A549 (cell line): ENCODE results near the gene ANO2. TPM values are rescaled to one million over a fixed set of nuclear protein-coding genes. Genes with fewer than 3 reads are reported as not detected.

ENCODE experiments used
- ATAC-seq, 2 experiments: fragments of 200-7000 bp in 1 of 2; fragments of >200 bp in 1 of 2; cut with Nextera tagmentation in 1 of 2; cut with Tn5 transposase in 1 of 2; 3 replicates each; pipeline versions ENCODE4 v1.8.0 to v1.9.1; 2018 to 2020; ENCODE audit warnings: mild to moderate bottlenecking in 1 of 2, moderate library complexity in 1 of 2
- CTCF ChIA-PET: fragments of 300-600 bp; sonication (Branson Sonifier 250); formaldehyde crosslinking; extraction: SDS; loops from one replicate; lab custom pipeline; 2021; ENCODE audit warnings: antibody characterized with exemption, inconsistent platforms; lab: Yijun Ruan, JAX
- POLR2A ChIA-PET: fragments of 350-600 bp; formaldehyde crosslinking; extraction: SDS; loops from one replicate; lab custom pipeline; 2021; ENCODE audit warnings: antibody characterized with exemption, inconsistent platforms; lab: Yijun Ruan, JAX
- DNase-seq, 2 experiments: peaks; one replicate each; pipeline versions ENCODE4 v3.0.0 to v3.0.0-alpha.2; 2011 to 2016; ENCODE audit warnings: low read depth in 1 of 2, low spot score in 1 of 2
- FAIRE-seq: peaks from 2 replicates; lab custom pipeline; 2011; peaks lifted over from hg19 to GRCh38; lab: Jason Lieb, UNC
- H3K27ac ChIP-seq, 2 experiments: fragments of >200 bp; sonication (Bioruptor Twin); formaldehyde crosslinking; 3 replicates each; pipeline ENCODE4 v1.5.1; 2016 to 2017
- H3K4me1 ChIP-seq: fragments of >200 bp; sonication (Bioruptor Twin); formaldehyde crosslinking; 3 replicates; pipeline ENCODE4 v1.6.1; 2016
- H3K4me2 ChIP-seq: fragments of >200 bp; sonication (Bioruptor Twin); formaldehyde crosslinking; 3 replicates; pipeline ENCODE4 v1.6.1; 2016
- H3K4me3 ChIP-seq: fragments of >200 bp; sonication (Bioruptor Twin); formaldehyde crosslinking; 3 replicates; pipeline ENCODE4 v1.5.1; 2016
- H3K9me3 ChIP-seq: fragments of >200 bp; sonication (Bioruptor Twin); formaldehyde crosslinking; 3 replicates; pipeline ENCODE4 v1.6.1; 2016
- ATOH8 ChIP-seq: fragments of 250-450 bp; sonication (Bioruptor Pico); IDR thresholded peaks from 2 replicates; pipeline ENCODE4 v1.5.0; 2020; ENCODE audit warnings: low read depth, mild to moderate bottlenecking, moderate library complexity
- CBX2 ChIP-seq: fragments of 200-600 bp; sonication (generic); IDR thresholded peaks from 2 replicates; pipeline ENCODE4 v1.6.1; 2016; ENCODE audit warnings: low read depth, mild to moderate bottlenecking, borderline replicate concordance
- CBX8 ChIP-seq: fragments of 200-600 bp; sonication (generic); IDR thresholded peaks from 2 replicates; pipeline ENCODE4 v1.6.1; 2016
- CEBPB ChIP-seq, 2 experiments: fragments of >200 bp in 1 of 2; sonication (Bioruptor Twin) in 1 of 2; formaldehyde crosslinking in 1 of 2; IDR thresholded peaks; 2 replicates each; pipeline ENCODE4 v1.6.1; 2012 to 2016
- EHMT2 ChIP-seq: fragments of 200-600 bp; sonication (generic); IDR thresholded peaks from 2 replicates; pipeline ENCODE4 v1.6.1; 2016; ENCODE audit warnings: antibody characterized with exemption, low read depth, mild to moderate bottlenecking, moderate library complexity
- ELK1 ChIP-seq: fragments of 150-350 bp; IDR thresholded peaks from 2 replicates; pipeline ENCODE4 v1.6.1; 2014; ENCODE audit warnings: low read depth, mild to moderate bottlenecking, low read length
- FOXS1 ChIP-seq: fragments of 250-450 bp; sonication (Bioruptor Pico); IDR thresholded peaks from 2 replicates; pipeline ENCODE4 v1.5.0; 2020; ENCODE audit warnings: mild to moderate bottlenecking, moderate library complexity
- GATA3 ChIP-seq: IDR thresholded peaks from 2 replicates; pipeline ENCODE4 v1.6.1; 2012; ENCODE audit warnings: borderline replicate concordance
- HDAC2 ChIP-seq: fragments of 200-600 bp; sonication (generic); IDR thresholded peaks from 2 replicates; pipeline ENCODE4 v1.6.1; 2016
- HES2 ChIP-seq: fragments of >200 bp; sonication (Bioruptor Twin); formaldehyde crosslinking; IDR thresholded peaks from 2 replicates; pipeline ENCODE4 v1.6.1; 2016
- HEYL ChIP-seq: fragments of 250-450 bp; sonication (Bioruptor Pico); IDR thresholded peaks from 2 replicates; pipeline ENCODE4 v1.8.0; 2021; ENCODE audit warnings: mild to moderate bottlenecking, moderate library complexity
- KDM1A ChIP-seq: fragments of 200-600 bp; sonication (generic); IDR thresholded peaks from 2 replicates; pipeline ENCODE4 v1.6.1; 2016; ENCODE audit warnings: low read depth, mild to moderate bottlenecking
- MAZ ChIP-seq: fragments of 150-350 bp; IDR thresholded peaks from 2 replicates; pipeline ENCODE4 v1.6.1; 2014; ENCODE audit warnings: antibody characterized with exemption, low read depth, low read length, borderline replicate concordance
- PHF8 ChIP-seq: fragments of 200-600 bp; sonication (generic); IDR thresholded peaks from 2 replicates; pipeline ENCODE4 v1.6.1; 2016; ENCODE audit warnings: low read depth, mild to moderate bottlenecking, antibody characterized with exemption, moderate library complexity, borderline replicate concordance
- POLR2AphosphoS2 ChIP-seq: conservative IDR thresholded peaks from 2 replicates; pipeline ENCODE4 v1.6.1; 2012; ENCODE audit warnings: low read length, improper control_type of control experiment, inconsistent platforms
- RAD21 ChIP-seq, 2 experiments: fragments of >200 bp in 1 of 2; sonication (Bioruptor Twin) in 1 of 2; formaldehyde crosslinking in 1 of 2; IDR thresholded peaks in 1 of 2; conservative IDR thresholded peaks in 1 of 2; 2 replicates in 1 of 2; 3 replicates in 1 of 2; pipeline ENCODE4 v1.6.1; 2012 to 2018; ENCODE audit warnings: inconsistent platforms in 1 of 2
- RARB ChIP-seq: fragments of 250-450 bp; sonication (Bioruptor Pico); IDR thresholded peaks from 2 replicates; pipeline ENCODE4 v1.8.0; 2021; ENCODE audit warnings: mild to moderate bottlenecking, moderate library complexity
- RCOR1 ChIP-seq: fragments of 150-350 bp; IDR thresholded peaks from 2 replicates; pipeline ENCODE4 v1.6.1; 2014; ENCODE audit warnings: antibody characterized with exemption, low read length, low read depth
- REST ChIP-seq: fragments of 200-600 bp; sonication (generic); IDR thresholded peaks from 2 replicates; pipeline ENCODE4 v1.6.1; 2016; ENCODE audit warnings: antibody characterized with exemption, mild to moderate bottlenecking, moderate library complexity
- RFX5 ChIP-seq: fragments of 450-650 bp; IDR thresholded peaks from 2 replicates; pipeline ENCODE4 v1.7.1; 2014; ENCODE audit warnings: antibody characterized with exemption, mild to moderate bottlenecking, moderate library complexity
- TFCP2L1 ChIP-seq: fragments of 250-450 bp; sonication (Bioruptor Pico); IDR thresholded peaks from 2 replicates; pipeline ENCODE4 v1.5.0; 2021; ENCODE audit warnings: mild to moderate bottlenecking
- TP53 ChIP-seq: fragments of 250-450 bp; sonication (Bioruptor Pico); IDR thresholded peaks from 2 replicates; pipeline ENCODE4 v1.5.0; 2021; ENCODE audit warnings: mild to moderate bottlenecking, moderate library complexity
- ZC3H11A ChIP-seq: fragments of 450-650 bp; IDR thresholded peaks from 2 replicates; pipeline ENCODE4 v1.6.1; 2014; ENCODE audit warnings: antibody characterized with exemption, mild to moderate bottlenecking
- ZFP36 ChIP-seq: fragments of 450-650 bp; IDR thresholded peaks from 2 replicates; pipeline ENCODE4 v1.6.1; 2014; ENCODE audit warnings: borderline replicate concordance; ENCODE audit not compliant: partially characterized antibody
- ZSCAN20 ChIP-seq: fragments of 250-450 bp; sonication (Bioruptor Pico); IDR thresholded peaks from 2 replicates; pipeline ENCODE4 v1.8.0; 2022; ENCODE audit warnings: mild to moderate bottlenecking, moderate library complexity
- WGBS: methylation state at CpG from one replicate; pipeline ENCODE4 v1.1.6; 2017; ENCODE audit errors: missing lambda C conversion rate; 5-methylcytosine and 5-hydroxymethylcytosine counted together
- polyA plus RNA-seq, 4 experiments: library from polyadenylated mRNA; depleted of rRNA in 3 of 4; stranded (reverse); fragments of >200 nt; fragmentation: RNase III in 1 of 4; extraction: RNeasy Plus Mini Kit Qiagen cat#74134 plus additional on column Dnase treatment in 1 of 4; gene quantifications; 2 replicates in 3 of 4; 3 replicates in 1 of 4; pipeline ENCODE4 v1.2.3, GENCODE V29; 2011 to 2017
- TF ChIP-seq, protein P1 (sequence below): IDR thresholded peaks from 2 replicates; pipeline ENCODE4 v1.6.1; 2012; ENCODE audit warnings: low read depth, borderline replicate concordance

Gene ANO2
- polyA plus RNA-seq, 2 of the 4 experiments (the other 2 are of a cell fraction), result not detected

DNA sequence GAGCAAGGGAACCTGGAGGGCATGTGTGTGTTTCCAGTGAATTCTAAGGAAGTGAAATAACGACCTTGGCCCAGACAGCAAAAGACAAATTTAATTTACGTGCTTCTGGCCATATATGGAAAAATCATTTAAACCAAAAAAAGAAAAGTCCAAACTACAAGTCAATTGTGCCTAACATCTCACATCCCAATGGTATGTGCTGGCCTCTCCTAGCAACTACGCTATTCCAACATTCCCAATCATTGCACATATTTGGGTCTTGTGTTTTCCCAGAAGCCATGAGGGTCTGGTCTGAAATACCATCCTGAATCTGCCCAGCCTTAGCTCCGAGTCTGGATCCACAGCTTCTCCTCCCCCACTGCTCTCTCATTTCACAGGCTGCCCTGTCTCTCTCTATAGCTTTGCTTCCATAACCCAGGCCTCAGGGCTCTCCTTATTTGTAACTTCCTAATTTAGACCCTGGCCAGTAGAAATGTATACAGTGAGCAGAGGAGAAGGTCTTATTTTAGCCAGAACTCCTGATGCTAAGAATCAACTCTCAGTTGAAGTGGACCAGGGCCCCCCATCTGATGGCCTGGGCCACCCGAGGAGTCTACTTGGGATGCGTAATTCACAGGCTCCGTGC is 224.6 kb downstream of the ANO2 start:
- no peaks in the 10 kb centered on the region for H3K4me1 ChIP-seq
- CTCF ChIA-PET, result interaction anchor here (0.8 kb wide), 1 partner anchor 16 kb away, joined by 3 read pairs; no protein-coding TSS in a partner anchor
- POLR2A ChIA-PET, result no interaction called here
- no peak overlapping the region for H3K4me3 ChIP-seq
- H3K27ac ChIP-seq, result no peak overlapping the region
- no peak for TF ChIP-seq HES2
- no peak for TF ChIP-seq MAZ
- TF ChIP-seq RAD21 (conservative IDR thresholded peaks at IDR 0.05 in 1 of 2, IDR thresholded peaks at IDR 0.05 in 1 of 2), result no peak
- no peak for TF ChIP-seq CBX8
- TF ChIP-seq RARB, result no peak
- no peak for TF ChIP-seq RCOR1
- no peak for TF ChIP-seq HEYL
- TF ChIP-seq ZC3H11A, result no peak
- no peak for TF ChIP-seq EHMT2
- TF ChIP-seq RFX5, result no peak
- TF ChIP-seq PHF8, result no peak
- no peak for TF ChIP-seq HDAC2
- no peak for TF ChIP-seq TFCP2L1 (CRISPR knock-in tag)
- no peak for TF ChIP-seq CBX2
- no peak for TF ChIP-seq REST
- H3K9me3 ChIP-seq, result no peaks in the 10 kb centered on the region
- no peak for DNase-seq
- H3K4me2 ChIP-seq, result no peak overlapping the region
- ATAC-seq, result no peak
- no peak for FAIRE-seq
- WGBS, result 25% methylated on average over 7 of the region's 7 CpGs

- no peak overlapping the region for H3K4me2 ChIP-seq
- no peak for TF ChIP-seq TP53
- TF ChIP-seq ZSCAN20 (CRISPR knock-in tag), result no peak
- TF ChIP-seq KDM1A, result no peak
- TF ChIP-seq FOXS1 (CRISPR knock-in tag), result no peak
- no peak for TF ChIP-seq RCOR1
- TF ChIP-seq EHMT2, result no peak
- TF ChIP-seq ZFP36, result no peak
- no peak for ATAC-seq
- H3K9me3 ChIP-seq, result no peaks in the 10 kb centered on the region
- H3K4me3 ChIP-seq, result no peak overlapping the region
- ChIA-PET CTCF (interaction anchor here (0.8 kb wide), 1 partner anchor 608 kb away, joined by 3 read pairs; no protein-coding TSS in a partner anchor), POLR2A (no interaction called here)
- no peak overlapping the region for H3K27ac ChIP-seq
- no peak for FAIRE-seq
- H3K4me1 ChIP-seq, result no peaks in the 10 kb centered on the region
- 3% methylated on average over 6 of the region's 6 CpGs for WGBS
- DNase-seq, result no peak
These were observed 226.4 kb downstream of the ANO2 start for GRCh38 chr12:5718680-5719079.

DNA sequence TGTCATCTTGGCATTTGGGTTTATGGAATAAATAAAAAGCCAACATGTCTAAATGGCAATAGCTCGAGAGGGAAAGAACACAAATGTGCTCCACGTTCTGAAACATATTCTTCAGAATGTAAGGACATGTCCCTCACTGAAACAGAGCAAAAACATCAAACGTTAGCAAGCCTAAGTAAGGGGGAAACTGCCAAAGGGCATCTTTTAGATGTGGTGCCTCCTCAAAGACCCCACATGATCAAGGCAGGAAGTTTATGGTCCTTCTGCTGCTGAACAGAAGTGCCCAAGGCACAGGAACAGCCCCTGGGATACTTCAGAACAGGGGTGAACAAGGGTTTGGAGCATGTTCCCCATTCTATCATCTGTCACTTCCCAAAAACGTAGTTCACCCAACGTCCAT is 227.0 kb downstream of the ANO2 start:
- DNase-seq (no peak), FAIRE-seq (no peak), ATAC-seq (no peak)
- WGBS, result 2% methylated on average over 5 of the region's 5 CpGs
- H3K4me1 ChIP-seq, result no peaks in the 10 kb centered on the region
- POLR2A ChIA-PET, result no interaction called here
- no peak overlapping the region for H3K27ac ChIP-seq
- H3K4me3 ChIP-seq, result no peak overlapping the region
- no peaks in the 10 kb centered on the region for H3K9me3 ChIP-seq
- H3K4me2 ChIP-seq, result no peak overlapping the region
- CTCF ChIA-PET, result no interaction called here
- TF ChIP-seq ELK1 (no peak), GATA3 (no peak), RCOR1 (no peak), ATOH8 (CRISPR knock-in tag) (no peak), POLR2AphosphoS2 (no peak), ZC3H11A (no peak), CEBPB (IDR thresholded peaks at IDR 0.05) (no peak)
- TF ChIP-seq, protein P1, sequence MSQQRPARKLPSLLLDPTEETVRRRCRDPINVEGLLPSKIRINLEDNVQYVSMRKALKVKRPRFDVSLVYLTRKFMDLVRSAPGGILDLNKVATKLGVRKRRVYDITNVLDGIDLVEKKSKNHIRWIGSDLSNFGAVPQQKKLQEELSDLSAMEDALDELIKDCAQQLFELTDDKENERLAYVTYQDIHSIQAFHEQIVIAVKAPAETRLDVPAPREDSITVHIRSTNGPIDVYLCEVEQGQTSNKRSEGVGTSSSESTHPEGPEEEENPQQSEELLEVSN, result no peak
